ENCODE measurements around the gene DNAH1. TPM values are rescaled to one million over a fixed set of nuclear protein-coding genes. Genes with fewer than 3 reads are reported as not detected.

The DNAH1 gene
- total and polyA plus RNA-seq, 2 of the 13 experiments (the other 11 are each of a cell fraction or from before 2014, with no cell fraction given), result 0.64 to 3.5 TPM

DNA sequence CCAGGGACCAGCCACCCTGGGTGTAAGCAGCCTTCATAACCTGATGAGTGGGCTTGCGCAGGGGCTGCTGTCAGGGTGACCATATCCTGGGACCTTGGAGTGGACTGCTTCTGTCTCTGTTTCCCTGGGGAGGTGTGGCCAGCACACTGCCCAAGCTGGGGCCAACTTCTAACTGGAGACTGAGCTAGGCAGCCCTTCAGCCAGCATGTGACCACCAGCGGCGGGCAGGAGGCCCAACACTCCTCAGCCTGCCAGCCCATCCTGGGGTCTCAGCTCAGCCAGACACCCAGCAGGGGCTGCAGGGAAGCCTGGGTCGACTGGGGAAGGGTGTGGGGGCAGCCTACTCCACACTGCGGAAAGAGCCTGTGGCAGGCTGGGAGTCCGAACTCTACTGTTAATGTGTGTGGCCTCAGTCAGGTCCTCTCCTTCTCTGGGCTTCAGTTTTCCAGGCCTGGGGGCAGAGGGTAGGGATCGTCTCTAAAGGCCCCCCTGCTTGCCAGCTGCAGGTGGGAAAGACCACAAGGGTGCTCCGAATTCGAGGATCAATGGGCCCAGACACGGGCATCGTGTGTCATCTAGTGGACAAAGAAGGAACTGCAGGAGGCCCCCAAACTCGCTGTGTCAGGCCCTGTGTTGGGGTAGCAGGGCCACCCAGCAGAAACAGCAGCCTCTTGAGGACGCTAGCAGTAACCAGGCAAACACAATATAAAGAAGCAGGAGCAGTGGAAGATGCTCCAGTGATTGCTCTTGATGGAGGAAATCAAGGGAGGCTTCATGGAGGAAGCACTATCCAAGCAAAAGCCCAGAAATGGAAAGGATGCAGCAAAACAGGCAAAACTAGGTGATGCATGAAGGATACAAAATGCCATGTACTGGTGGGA lies 130.8 kb downstream of the DNAH1 start (continued):
- TF ChIP-seq ZBTB10 (CRISPR knock-in tag; IDR thresholded peaks at IDR 0.05; ENCODE audit: borderline replicate concordance) (no peak; the same call in 1 of the 2 replicates), ELF4 (CRISPR knock-in tag; IDR thresholded peaks at IDR 0.05; ENCODE audit: borderline replicate concordance) (no peak), BORCS8-MEF2B (CRISPR knock-in tag; IDR thresholded peaks at IDR 0.05) (peak; percentile 51; the same call in 1 of the 2 replicates), KLF16 (CRISPR knock-in tag; IDR thresholded peaks at IDR 0.05) (0 out of 4 replicates have a peak, but pooled peaks of 1 of the 2 experiments have one; percentile 42), CBX2 (IDR thresholded peaks at IDR 0.05; ENCODE audit: low read depth, low read length) (no peak), CBX2 (CRISPR knock-in tag; IDR thresholded peaks at IDR 0.05; ENCODE audit: low read depth) (no peak), NAIF1 (CRISPR knock-in tag; IDR thresholded peaks at IDR 0.05; ENCODE audit: borderline replicate concordance) (no peak), ZFP41 (CRISPR knock-in tag; IDR thresholded peaks at IDR 0.05; ENCODE audit: borderline replicate concordance) (no peak), STAG1 (CRISPR knock-in tag; IDR thresholded peaks at IDR 0.05) (peak; percentile 97), ZBTB21 (CRISPR knock-in tag; IDR thresholded peaks at IDR 0.05) (no peak), KLF6 (CRISPR knock-in tag; IDR thresholded peaks at IDR 0.05) (0 out of 2 replicates have a peak, but pooled peaks have one; percentile 26), ZNF598 (CRISPR knock-in tag; IDR thresholded peaks at IDR 0.05; ENCODE audit: borderline replicate concordance) (0 out of 2 replicates have a peak, but pooled peaks have one; percentile 57), HOXA9 (CRISPR knock-in tag; IDR thresholded peaks at IDR 0.05; ENCODE audit: borderline replicate concordance) (no peak), RARA (CRISPR knock-in tag; IDR thresholded peaks at IDR 0.05) (0 out of 2 replicates have a peak, but pooled peaks have one; percentile 7), ZNF644 (CRISPR knock-in tag; IDR thresholded peaks at IDR 0.05; ENCODE audit: low read depth) (no peak), NKX3-1 (CRISPR knock-in tag; IDR thresholded peaks at IDR 0.05) (no peak), TGIF2 (CRISPR knock-in tag; IDR thresholded peaks at IDR 0.05) (no peak), ZSCAN20 (CRISPR knock-in tag; IDR thresholded peaks at IDR 0.05; ENCODE audit: borderline replicate concordance) (no peak), ZNF839 (CRISPR knock-in tag; IDR thresholded peaks at IDR 0.05; ENCODE audit: borderline replicate concordance) (no peak; the same call in 1 of the 2 replicates), SALL1 (CRISPR knock-in tag; IDR thresholded peaks at IDR 0.05) (peak; percentile 45; the same call in 1 of the 2 replicates)
- TF ChIP-seq, protein P1, sequence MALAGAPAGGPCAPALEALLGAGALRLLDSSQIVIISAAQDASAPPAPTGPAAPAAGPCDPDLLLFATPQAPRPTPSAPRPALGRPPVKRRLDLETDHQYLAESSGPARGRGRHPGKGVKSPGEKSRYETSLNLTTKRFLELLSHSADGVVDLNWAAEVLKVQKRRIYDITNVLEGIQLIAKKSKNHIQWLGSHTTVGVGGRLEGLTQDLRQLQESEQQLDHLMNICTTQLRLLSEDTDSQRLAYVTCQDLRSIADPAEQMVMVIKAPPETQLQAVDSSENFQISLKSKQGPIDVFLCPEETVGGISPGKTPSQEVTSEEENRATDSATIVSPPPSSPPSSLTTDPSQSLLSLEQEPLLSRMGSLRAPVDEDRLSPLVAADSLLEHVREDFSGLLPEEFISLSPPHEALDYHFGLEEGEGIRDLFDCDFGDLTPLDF (CRISPR knock-in tag; IDR thresholded peaks at IDR 0.05), result no peak
- TF ChIP-seq, protein P2, sequence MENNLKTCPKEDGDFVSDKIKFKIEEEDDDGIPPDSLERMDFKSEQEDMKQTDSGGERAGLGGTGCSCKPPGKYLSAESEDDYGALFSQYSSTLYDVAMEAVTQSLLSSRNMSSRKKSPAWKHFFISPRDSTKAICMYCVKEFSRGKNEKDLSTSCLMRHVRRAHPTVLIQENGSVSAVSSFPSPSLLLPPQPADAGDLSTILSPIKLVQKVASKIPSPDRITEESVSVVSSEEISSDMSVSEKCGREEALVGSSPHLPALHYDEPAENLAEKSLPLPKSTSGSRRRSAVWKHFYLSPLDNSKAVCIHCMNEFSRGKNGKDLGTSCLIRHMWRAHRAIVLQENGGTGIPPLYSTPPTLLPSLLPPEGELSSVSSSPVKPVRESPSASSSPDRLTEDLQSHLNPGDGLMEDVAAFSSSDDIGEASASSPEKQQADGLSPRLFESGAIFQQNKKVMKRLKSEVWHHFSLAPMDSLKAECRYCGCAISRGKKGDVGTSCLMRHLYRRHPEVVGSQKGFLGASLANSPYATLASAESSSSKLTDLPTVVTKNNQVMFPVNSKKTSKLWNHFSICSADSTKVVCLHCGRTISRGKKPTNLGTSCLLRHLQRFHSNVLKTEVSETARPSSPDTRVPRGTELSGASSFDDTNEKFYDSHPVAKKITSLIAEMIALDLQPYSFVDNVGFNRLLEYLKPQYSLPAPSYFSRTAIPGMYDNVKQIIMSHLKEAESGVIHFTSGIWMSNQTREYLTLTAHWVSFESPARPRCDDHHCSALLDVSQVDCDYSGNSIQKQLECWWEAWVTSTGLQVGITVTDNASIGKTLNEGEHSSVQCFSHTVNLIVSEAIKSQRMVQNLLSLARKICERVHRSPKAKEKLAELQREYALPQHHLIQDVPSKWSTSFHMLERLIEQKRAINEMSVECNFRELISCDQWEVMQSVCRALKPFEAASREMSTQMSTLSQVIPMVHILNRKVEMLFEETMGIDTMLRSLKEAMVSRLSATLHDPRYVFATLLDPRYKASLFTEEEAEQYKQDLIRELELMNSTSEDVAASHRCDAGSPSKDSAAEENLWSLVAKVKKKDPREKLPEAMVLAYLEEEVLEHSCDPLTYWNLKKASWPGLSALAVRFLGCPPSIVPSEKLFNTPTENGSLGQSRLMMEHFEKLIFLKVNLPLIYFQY (CRISPR knock-in tag; IDR thresholded peaks at IDR 0.05; ENCODE audit: borderline replicate concordance), result no peak
